Effector memory CD8-positive, alpha-beta T cell (primary cell): Measurements from ENCODE around the gene VAMP1.
A peak's percentile ranks its signal among the peaks of the same experiment; 100 is the strongest.

Source experiments
- ATAC-seq: fragments of 150-1000 bp; cut with Tn5 transposase; replicated peaks from 2 replicates; pipeline ENCODE4 v1.10.0; 2021; ENCODE audit warnings: mild to moderate bottlenecking, moderate library complexity
- DNase-seq, 3 experiments: peaks; one replicate each; pipeline ENCODE4 v3.0.0; 2021
- H3K27ac Mint-ChIP-seq, 2 donors: one replicate each; pipeline ENCODE4 v1.8.0; 2022; ENCODE audit warnings: mild to moderate bottlenecking in 2 of 2, mixed read lengths in 2 of 2, moderate library complexity in 2 of 2
- H3K27me3 Mint-ChIP-seq, 2 donors: one replicate each; pipeline ENCODE4 v1.8.0; 2022; ENCODE audit warnings: mixed read lengths in 2 of 2
- H3K36me3 Mint-ChIP-seq: one replicate; pipeline ENCODE4 v1.8.0; 2022; ENCODE audit warnings: mild to moderate bottlenecking, moderate library complexity, mixed read lengths; ENCODE audit not compliant: insufficient read depth
- H3K4me1 Mint-ChIP-seq, 2 donors: one replicate each; pipeline ENCODE4 v1.8.0; 2022; ENCODE audit warnings: low read depth in 2 of 2, mixed read lengths in 2 of 2
- H3K4me3 Mint-ChIP-seq, 2 donors: one replicate each; pipeline ENCODE4 v1.8.0; 2022; ENCODE audit warnings: mild to moderate bottlenecking in 2 of 2, mixed read lengths in 2 of 2, moderate library complexity in 2 of 2
- H3K9me3 Mint-ChIP-seq, 2 donors: one replicate each; pipeline ENCODE4 v1.8.0; 2022; ENCODE audit warnings: mixed read lengths in 2 of 2

Gene VAMP1

GRCh38 chr12:6465467-6466183, 4.9 kb downstream of the VAMP1 start:
- peaks cover 79 to 82% of the 10 kb centered on the region in 2 donors for H3K4me1 Mint-ChIP-seq
- DNase-seq (peak in 2 of 3 experiments; percentile 37 to 62), ATAC-seq (no peak)
- H3K4me3 Mint-ChIP-seq, result peak overlapping the region; percentile 21 to 52
- no peaks in the 10 kb centered on the region for H3K9me3 Mint-ChIP-seq
- peak overlapping the region; percentile 78 to 97 for H3K27ac Mint-ChIP-seq
- H3K27me3 Mint-ChIP-seq, result no peaks in the 10 kb centered on the region
- H3K36me3 Mint-ChIP-seq, result peaks cover 83% of the 10 kb centered on the region

DNA sequence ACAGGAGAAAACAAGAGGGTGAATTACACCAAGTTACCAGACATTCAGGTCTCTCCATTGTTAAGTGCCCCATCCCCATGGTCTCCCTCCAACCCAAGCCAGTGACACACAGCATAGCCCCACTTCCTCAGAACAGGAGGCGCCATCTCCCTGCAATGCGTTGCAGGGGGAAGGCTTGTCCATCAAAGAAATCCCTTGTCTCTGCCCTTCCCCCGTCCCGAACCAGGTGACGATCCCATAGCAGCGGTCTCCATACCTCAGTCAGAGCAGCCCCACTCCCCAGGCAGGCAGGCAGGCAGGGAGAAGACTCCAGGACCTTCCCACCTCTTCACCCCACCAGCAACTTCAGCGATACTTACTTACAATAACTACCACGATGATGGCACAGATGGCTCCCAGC, 5.9 kb downstream of the VAMP1 start:
- no peaks in the 10 kb centered on the region for H3K9me3 Mint-ChIP-seq
- H3K36me3 Mint-ChIP-seq, result peaks cover 82% of the 10 kb centered on the region
- H3K27me3 Mint-ChIP-seq, result no peaks in the 10 kb centered on the region
- H3K4me1 Mint-ChIP-seq, result peaks cover 79 to 80% of the 10 kb centered on the region in 2 donors
- no peak for ATAC-seq
- no peak for DNase-seq
- H3K4me3 Mint-ChIP-seq, result peak overlapping the region; percentile 73 to 83
- peak overlapping the region; percentile 97 for H3K27ac Mint-ChIP-seq

- ATAC-seq, result no peak
- Mint-ChIP-seq H3K27me3 (no peaks in the 10 kb centered on the region), H3K9me3 (no peaks in the 10 kb centered on the region), H3K36me3 (peaks cover 81% of the 10 kb centered on the region), H3K4me1 (peaks cover 78% of the 10 kb centered on the region in 2 donors), H3K4me3 (peak overlapping the region; percentile 73 to 83), H3K27ac (peak overlapping the region; percentile 97)
- DNase-seq, result no peak
Observed at GRCh38 chr12:6463858-6464257, 6.6 kb downstream of the VAMP1 start.

DNA sequence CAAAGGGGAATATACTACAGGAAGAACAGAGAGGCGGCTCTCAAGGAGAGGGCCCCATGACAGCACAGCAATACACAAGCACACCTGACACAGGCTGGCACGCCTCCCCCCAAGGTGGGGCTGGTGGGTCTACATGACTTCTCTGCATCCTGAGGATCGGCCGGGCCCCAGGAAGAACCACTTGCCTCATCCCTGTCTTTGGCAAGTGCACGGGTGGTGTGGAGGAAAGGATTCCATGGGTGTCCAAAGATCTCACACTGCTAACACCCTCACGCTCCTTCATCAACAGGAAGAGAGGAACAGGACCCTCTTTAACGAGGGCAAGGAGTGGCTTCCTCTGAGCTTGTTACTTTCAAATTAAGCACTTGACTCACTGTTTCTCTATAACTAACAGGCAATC, 7.3 kb downstream of the VAMP1 start:
- H3K4me3 Mint-ChIP-seq, result peak overlapping the region; percentile 73 to 83
- DNase-seq (peak in 1 of 3 experiments; percentile 19), ATAC-seq (no peak)

DNA sequence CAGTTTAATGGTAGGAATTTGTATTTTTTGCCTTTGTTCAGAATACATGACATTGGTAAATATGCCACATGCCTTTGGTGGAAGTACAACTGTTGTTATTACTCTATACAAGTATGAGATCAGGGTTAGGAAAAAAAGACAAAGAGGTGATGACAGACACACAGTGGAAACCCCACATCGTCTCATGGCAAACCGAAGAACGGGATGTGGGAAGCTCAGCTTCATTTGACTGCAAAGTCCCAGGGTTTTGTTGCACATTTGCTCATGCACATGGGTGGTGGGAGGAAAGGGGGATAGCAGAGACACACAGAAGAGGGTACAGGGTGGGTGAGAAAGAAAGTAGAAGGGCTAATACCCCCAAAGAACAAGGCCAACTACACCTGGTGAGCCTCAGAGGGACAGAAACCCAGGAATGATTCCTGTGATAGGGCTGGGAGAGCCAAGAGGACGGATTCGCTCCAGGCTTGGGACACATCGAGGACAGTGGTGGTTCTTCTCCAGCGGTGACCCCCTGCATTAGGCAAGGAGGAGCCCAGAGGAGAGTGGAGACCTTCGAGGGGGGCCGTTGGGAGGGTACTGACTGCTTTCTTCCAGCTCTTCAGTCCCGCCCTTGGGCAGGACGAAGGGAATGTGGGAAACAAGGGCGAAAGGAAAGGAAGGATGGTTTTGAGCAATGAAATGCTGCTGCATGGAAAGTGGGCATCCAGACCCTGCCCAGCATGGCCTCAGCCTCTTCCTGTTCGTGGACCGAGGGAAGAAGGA, 8.1 kb downstream of the VAMP1 start:
- H3K4me3 Mint-ChIP-seq, result peak overlapping the region; percentile 73 to 83
- H3K27me3 Mint-ChIP-seq, result no peaks in the 10 kb centered on the region
- H3K9me3 Mint-ChIP-seq, result no peaks in the 10 kb centered on the region
- peak overlapping the region; percentile 97 for H3K27ac Mint-ChIP-seq
- ATAC-seq (peak; percentile 35), DNase-seq (no peak)
- H3K36me3 Mint-ChIP-seq, result peaks cover 90% of the 10 kb centered on the region
- peaks cover 71 to 73% of the 10 kb centered on the region in 2 donors for H3K4me1 Mint-ChIP-seq

More for the DNA sequence above, 7.3 kb downstream of the VAMP1 start:
- Mint-ChIP-seq H3K9me3 (no peaks in the 10 kb centered on the region), H3K27ac (peak overlapping the region; percentile 97), H3K4me1 (peaks cover 76 to 78% of the 10 kb centered on the region in 2 donors), H3K36me3 (peaks cover 86% of the 10 kb centered on the region), H3K27me3 (no peaks in the 10 kb centered on the region)

DNA sequence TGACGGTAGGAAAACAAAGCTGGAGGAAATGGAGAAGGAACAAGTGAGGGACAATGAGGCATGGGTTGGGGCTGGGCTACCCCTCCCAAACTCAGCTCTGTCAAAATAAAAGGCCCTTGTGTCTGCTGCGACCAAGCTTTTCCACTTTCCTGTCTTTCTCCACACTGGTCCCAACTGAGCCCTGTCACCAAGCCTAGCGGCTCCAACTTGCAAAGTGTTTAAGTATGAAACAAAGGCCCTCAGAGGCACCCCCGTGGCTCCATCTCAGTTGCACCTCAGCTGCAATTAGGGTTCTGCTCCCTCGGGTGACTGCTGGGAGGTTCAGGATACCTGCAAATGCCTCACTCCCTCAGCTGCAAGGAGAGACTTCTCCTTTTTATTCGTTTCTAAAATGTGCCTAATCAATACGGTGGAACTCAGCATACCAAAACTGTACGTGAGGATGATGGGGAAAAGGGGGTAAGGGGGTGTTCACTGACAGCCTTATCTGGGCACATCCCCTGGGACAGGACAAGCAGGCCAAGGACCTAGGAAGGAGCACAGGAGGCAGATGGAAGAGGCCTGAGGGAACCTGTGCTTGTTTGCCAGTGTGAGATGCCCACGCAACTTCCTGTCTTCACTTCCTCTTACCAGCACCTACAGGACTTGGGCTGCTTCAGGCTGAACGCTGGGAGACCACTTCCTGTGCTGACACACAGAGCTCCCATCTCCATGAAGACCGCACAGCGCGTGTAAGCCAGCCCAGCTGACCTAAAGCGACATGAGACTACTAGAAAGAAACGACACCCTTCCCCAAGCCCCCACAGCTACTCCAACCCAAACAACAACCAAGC, 8.9 kb downstream of the VAMP1 start:
- ATAC-seq (peak; percentile 93), DNase-seq (peak; percentile 72 to 73 (median 73))
- Mint-ChIP-seq H3K27ac (peak overlapping the region; percentile 97), H3K4me3 (peak overlapping the region; percentile 73 to 83), H3K9me3 (no peaks in the 10 kb centered on the region), H3K4me1 (peaks cover 67 to 73% of the 10 kb centered on the region in 2 donors), H3K36me3 (peaks cover 94% of the 10 kb centered on the region), H3K27me3 (no peaks in the 10 kb centered on the region)

DNA sequence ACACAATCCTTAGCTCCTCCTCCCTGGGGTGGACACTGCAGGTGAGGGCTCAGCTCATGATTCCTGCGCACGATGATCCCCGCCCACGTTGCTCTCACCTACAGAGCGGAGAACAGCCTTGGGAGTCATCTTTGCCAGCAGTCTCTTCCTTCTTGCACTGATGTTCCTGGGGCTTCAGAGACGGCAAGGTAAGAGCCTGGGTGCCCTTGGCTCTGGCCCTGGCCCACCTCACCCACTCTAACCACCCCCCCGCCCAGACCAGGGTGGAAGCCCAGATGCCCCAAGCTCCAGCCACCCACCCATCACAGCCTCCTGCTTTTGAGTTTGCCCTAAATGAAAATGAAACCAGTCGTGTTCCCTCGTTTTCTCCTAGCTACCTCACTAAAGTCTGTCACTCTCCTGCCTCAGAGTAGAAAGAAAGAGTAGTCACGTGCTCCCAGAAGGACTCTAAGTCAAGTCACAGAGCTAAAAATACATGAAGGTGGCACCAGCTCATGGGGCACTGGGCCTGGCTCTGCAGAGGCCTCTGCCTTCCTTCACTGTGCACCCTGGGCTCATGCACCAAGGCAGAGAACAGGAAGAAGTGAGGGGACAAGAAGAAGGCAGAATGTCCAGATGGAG, 9.6 kb downstream of the VAMP1 start:
- Mint-ChIP-seq H3K4me1 (peaks cover 64 to 70% of the 10 kb centered on the region in 2 donors), H3K36me3 (peaks cover 94% of the 10 kb centered on the region), H3K27ac (peak overlapping the region; percentile 97), H3K9me3 (no peaks in the 10 kb centered on the region), H3K4me3 (peak overlapping the region; percentile 73 to 83), H3K27me3 (no peaks in the 10 kb centered on the region)
- peak in 2 of 3 experiments; percentile 15 to 19 for DNase-seq
- peak; percentile 24 for ATAC-seq

DNA sequence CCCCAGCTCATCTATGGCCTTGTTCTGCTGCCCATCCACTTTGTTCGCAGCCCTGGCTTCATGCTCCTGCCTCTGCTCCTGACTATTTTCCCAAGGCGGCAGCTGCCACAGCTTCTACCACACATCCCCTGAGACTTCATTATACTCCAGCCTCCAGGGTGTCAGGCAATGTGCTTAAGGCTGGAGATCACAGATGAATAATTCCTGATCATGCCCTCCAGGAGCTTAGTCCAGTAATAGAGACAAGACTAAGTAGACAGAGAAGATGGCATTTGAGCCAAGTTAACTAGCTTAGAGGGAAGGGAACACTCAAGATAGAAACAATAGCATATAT, 11.5 kb downstream of the VAMP1 start:
- ATAC-seq (no peak), DNase-seq (no peak)
- Mint-ChIP-seq H3K9me3 (no peaks in the 10 kb centered on the region), H3K27me3 (no peaks in the 10 kb centered on the region), H3K4me1 (peaks cover 53 to 62% of the 10 kb centered on the region in 2 donors), H3K27ac (peak overlapping the region; percentile 88 to 90), H3K36me3 (peaks cover 97% of the 10 kb centered on the region), H3K4me3 (no peak overlapping the region)

DNA sequence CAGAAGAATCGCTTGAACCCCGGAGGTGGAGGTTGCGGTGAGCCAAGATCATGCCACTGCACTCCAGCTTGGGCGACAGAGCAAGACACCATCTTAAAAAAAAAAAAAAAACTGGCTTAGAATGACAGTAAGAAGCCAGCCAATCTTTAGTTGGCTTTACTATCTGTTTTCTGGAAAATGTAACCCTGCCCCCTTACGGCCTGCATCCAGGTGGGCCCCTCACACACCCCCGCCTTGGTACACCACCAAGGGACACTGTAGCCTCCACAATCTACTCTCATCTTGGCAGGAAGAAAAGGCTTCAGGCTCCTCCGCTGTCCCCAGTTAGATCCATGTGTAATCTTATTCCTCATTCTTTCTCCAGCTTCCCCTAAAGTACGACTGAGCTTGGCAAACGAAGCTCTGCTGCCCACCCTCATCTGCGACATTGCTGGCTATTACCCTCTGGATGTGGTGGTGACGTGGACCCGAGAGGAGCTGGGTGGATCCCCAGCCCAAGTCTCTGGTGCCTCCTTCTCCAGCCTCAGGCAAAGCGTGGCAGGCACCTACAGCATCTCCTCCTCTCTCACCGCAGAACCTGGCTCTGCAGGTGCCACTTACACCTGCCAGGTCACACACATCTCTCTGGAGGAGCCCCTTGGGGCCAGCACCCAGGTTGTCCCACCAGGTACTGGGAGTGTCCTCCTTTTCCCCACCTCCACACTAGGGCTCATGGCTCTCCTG, 12.0 kb downstream of the VAMP1 start:
- peaks cover 50 to 59% of the 10 kb centered on the region in 2 donors for H3K4me1 Mint-ChIP-seq

GRCh38 chr12:6457220-6457945, 13.1 kb downstream of the VAMP1 start:
- DNase-seq, result no peak
- ATAC-seq, result no peak
- H3K4me3 Mint-ChIP-seq, result no peak overlapping the region

More for the DNA sequence above, 12.0 kb downstream of the VAMP1 start:
- Mint-ChIP-seq H3K27me3 (no peaks in the 10 kb centered on the region), H3K36me3 (peaks cover 97% of the 10 kb centered on the region), H3K4me3 (no peak overlapping the region), H3K27ac (peak overlapping the region; percentile 88 to 90), H3K9me3 (no peaks in the 10 kb centered on the region)
- no peak for DNase-seq
- ATAC-seq, result no peak

DNA sequence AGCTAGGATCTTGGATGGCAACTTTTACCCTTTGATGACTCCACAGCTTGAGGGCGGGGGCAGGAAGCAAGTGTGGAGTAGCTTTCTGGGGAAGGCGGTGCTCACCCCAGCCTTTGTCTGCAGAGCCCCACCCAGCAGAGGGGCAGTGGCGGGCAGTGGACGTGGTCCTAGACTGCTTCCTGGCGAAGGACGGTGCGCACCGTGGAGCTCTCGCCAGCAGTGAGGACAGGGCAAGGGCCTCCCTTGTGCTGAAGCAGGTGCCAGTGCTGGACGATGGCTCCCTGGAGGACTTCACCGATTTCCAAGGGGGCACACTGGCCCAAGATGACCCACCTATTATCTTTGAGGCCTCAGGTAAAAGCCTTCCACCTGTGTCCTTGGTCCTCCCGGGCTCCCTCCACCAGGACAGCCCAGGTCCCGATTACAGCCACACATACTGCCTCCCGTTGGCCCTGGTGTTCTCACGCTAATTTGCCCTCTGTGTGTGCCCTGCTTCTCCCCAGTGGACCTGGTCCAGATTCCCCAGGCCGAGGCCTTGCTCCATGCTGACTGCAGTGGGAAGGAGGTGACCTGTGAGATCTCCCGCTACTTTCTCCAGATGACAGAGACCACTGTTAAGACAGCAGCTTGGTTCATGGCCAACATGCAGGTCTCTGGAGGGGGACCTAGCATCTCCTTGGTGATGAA, 17.4 kb downstream of the VAMP1 start:
- ATAC-seq (no peak), DNase-seq (no peak)
- peak overlapping the region; percentile 100 for H3K27ac Mint-ChIP-seq
- peaks cover 78% of the 10 kb centered on the region for H3K36me3 Mint-ChIP-seq
- H3K4me1 Mint-ChIP-seq, result peaks cover 39 to 48% of the 10 kb centered on the region in 2 donors
- H3K4me3 Mint-ChIP-seq, result peak overlapping the region; percentile 100
- H3K9me3 Mint-ChIP-seq, result no peaks in the 10 kb centered on the region
- H3K27me3 Mint-ChIP-seq, result no peaks in the 10 kb centered on the region

More at GRCh38 chr12:6457220-6457945, 13.1 kb downstream of the VAMP1 start:
- H3K27ac Mint-ChIP-seq, result peak overlapping the region; percentile 10 to 90
- no peaks in the 10 kb centered on the region for H3K9me3 Mint-ChIP-seq
- H3K4me1 Mint-ChIP-seq, result peaks cover 47 to 58% of the 10 kb centered on the region in 2 donors
- peaks cover 98% of the 10 kb centered on the region for H3K36me3 Mint-ChIP-seq
- no peaks in the 10 kb centered on the region for H3K27me3 Mint-ChIP-seq
